H9 (cell line): Measurements from ENCODE around the gene SPEN. TPM values are rescaled to one million over a fixed set of nuclear protein-coding genes. Genes with fewer than 3 reads are reported as not detected.
A peak's percentile ranks its signal among the peaks of the same experiment; 100 is the strongest.

Experiments used
- DNase-seq: peaks from one replicate; pipeline ENCODE4 v3.0.0-alpha.2; 2017
- H2AFZ ChIP-seq: one replicate; pipeline ENCODE4 v1.6.1; 2013; ENCODE audit warnings: mild to moderate bottlenecking, low read length, control low read depth, moderate library complexity
- H2AK5ac ChIP-seq: 2 replicates; pipeline ENCODE4 v1.6.1; 2013; ENCODE audit warnings: low read length, control low read depth, mixed read lengths; ENCODE audit not compliant: insufficient read length
- H2BK120ac ChIP-seq: one replicate; pipeline ENCODE4 v1.6.1; 2013; ENCODE audit warnings: low read depth, mild to moderate bottlenecking, low read length, control low read depth, inconsistent platforms; ENCODE audit not compliant: poor library complexity, severe bottlenecking
- H2BK12ac ChIP-seq: 2 replicates; pipeline ENCODE4 v1.6.1; 2013; ENCODE audit warnings: low read length, control low read depth, mixed read lengths, low read depth; ENCODE audit not compliant: insufficient read length
- H2BK15ac ChIP-seq: 2 replicates; pipeline ENCODE4 v1.6.1; 2013; ENCODE audit warnings: low read depth, low read length, control low read depth
- H2BK20ac ChIP-seq: one replicate; pipeline ENCODE4 v1.6.1; 2013; ENCODE audit warnings: low read depth, mild to moderate bottlenecking, low read length, control low read depth, inconsistent platforms; ENCODE audit not compliant: poor library complexity, severe bottlenecking
- H2BK5ac ChIP-seq: 2 replicates; pipeline ENCODE4 v1.6.1; 2013; ENCODE audit warnings: low read length, control low read depth, mixed read lengths; ENCODE audit not compliant: insufficient read length
- H3K14ac ChIP-seq: 2 replicates; pipeline ENCODE4 v1.6.1; 2013; ENCODE audit warnings: low read length, control low read depth; ENCODE audit not compliant: insufficient read depth
- H3K18ac ChIP-seq: 2 replicates; pipeline ENCODE4 v1.6.1; 2013; ENCODE audit warnings: low read depth, mild to moderate bottlenecking, mixed read lengths, low read length, control low read depth; ENCODE audit not compliant: insufficient read length
- H3K23ac ChIP-seq: 2 replicates; pipeline ENCODE4 v1.6.1; 2013; ENCODE audit warnings: low read length, control low read depth, mixed read lengths, low read depth; ENCODE audit not compliant: insufficient read length
- H3K23me2 ChIP-seq: 2 replicates; pipeline ENCODE4 v1.6.1; 2013; ENCODE audit warnings: low read depth, mild to moderate bottlenecking, mixed read lengths, low read length, control low read depth; ENCODE audit not compliant: insufficient read length, poor library complexity, severe bottlenecking
- H3K27ac ChIP-seq: 2 replicates; pipeline ENCODE4 v1.5.1; 2013; ENCODE audit warnings: low read length, control low read depth, mixed read lengths, low read depth; ENCODE audit not compliant: insufficient read length
- H3K27me3 ChIP-seq: 2 replicates; pipeline ENCODE4 v1.6.1; 2013; ENCODE audit warnings: low read length, control low read depth, inconsistent platforms; ENCODE audit not compliant: insufficient read depth
- H3K4ac ChIP-seq: 2 replicates; pipeline ENCODE4 v1.6.1; 2013; ENCODE audit warnings: low read depth, mild to moderate bottlenecking, control low read depth, inconsistent platforms, low read length, moderate library complexity
- H3K4me1 ChIP-seq: 2 replicates; pipeline ENCODE4 v1.6.1; 2013; ENCODE audit warnings: low read length, control low read depth, inconsistent platforms; ENCODE audit not compliant: insufficient read depth
- H3K4me2 ChIP-seq: 2 replicates; pipeline ENCODE4 v1.6.1; 2013; ENCODE audit warnings: low read length, control low read depth, mixed read lengths; ENCODE audit not compliant: insufficient read length, insufficient read depth
- H3K56ac ChIP-seq: 2 replicates; pipeline ENCODE4 v1.6.1; 2013; ENCODE audit warnings: low read depth, mild to moderate bottlenecking, mixed read lengths, low read length, control low read depth; ENCODE audit not compliant: insufficient read length
- H3K79me1 ChIP-seq: 2 replicates; pipeline ENCODE4 v1.6.1; 2013; ENCODE audit warnings: low read depth, mild to moderate bottlenecking, moderate library complexity, low read length, control low read depth, inconsistent platforms; ENCODE audit not compliant: insufficient read depth, poor library complexity, severe bottlenecking
- H3K79me2 ChIP-seq: 2 replicates; pipeline ENCODE4 v1.6.1; 2013; ENCODE audit warnings: low read length, control low read depth, inconsistent platforms; ENCODE audit not compliant: insufficient read depth
- H3K9ac ChIP-seq: 2 replicates; pipeline ENCODE4 v1.6.1; 2013; ENCODE audit warnings: low read length, control low read depth, mixed read lengths; ENCODE audit not compliant: insufficient read length; ENCODE audit errors: extremely low read depth
- H3K9me3 ChIP-seq: one replicate; pipeline ENCODE4 v1.6.1; 2013; ENCODE audit warnings: low read depth, low read length, inconsistent platforms; ENCODE audit not compliant: control insufficient read depth
- H3T11ph ChIP-seq: one replicate; pipeline ENCODE4 v1.6.1; 2013; ENCODE audit warnings: mild to moderate bottlenecking, low read length, control low read depth, inconsistent platforms
- H4K20me1 ChIP-seq: one replicate; pipeline ENCODE4 v1.6.1; 2013; ENCODE audit not compliant: control insufficient read depth, insufficient read length, insufficient read depth
- H4K5ac ChIP-seq: 2 replicates; pipeline ENCODE4 v1.6.1; 2013; ENCODE audit warnings: low read depth, mild to moderate bottlenecking, mixed read lengths, low read length, control low read depth; ENCODE audit not compliant: insufficient read length
- H4K8ac ChIP-seq: replicated peaks from 2 replicates; pipeline ENCODE4 v1.6.1; 2013; ENCODE audit warnings: low read length, control low read depth, mixed read lengths, low read depth; ENCODE audit not compliant: insufficient read length
- H4K91ac ChIP-seq: 2 replicates; pipeline ENCODE4 v1.6.1; 2013; ENCODE audit warnings: low read depth, mild to moderate bottlenecking, moderate library complexity, mixed read lengths, low read length, control low read depth; ENCODE audit not compliant: insufficient read length
- H3K27ac Mint-ChIP-seq, 3 experiments: 2 replicates in 2 of 3; 3 replicates in 1 of 3; pipeline ENCODE4 v1.8.0; 2020 to 2021; ENCODE audit warnings: mixed read lengths in 3 of 3, mild to moderate bottlenecking in 1 of 3, moderate library complexity in 1 of 3
- H3K27me3 Mint-ChIP-seq: 2 replicates; pipeline ENCODE4 v1.8.0; 2021; ENCODE audit warnings: low read depth, mild to moderate bottlenecking, moderate library complexity, mixed read lengths
- H3K36me3 Mint-ChIP-seq, 3 experiments: 2 replicates in 2 of 3; 3 replicates in 1 of 3; pipeline ENCODE4 v1.8.0; 2020 to 2021; ENCODE audit warnings: low read depth in 3 of 3, mixed read lengths in 3 of 3; ENCODE audit not compliant: insufficient read depth in 1 of 3
- H3K4me1 Mint-ChIP-seq, 2 experiments: 2 replicates each; pipeline ENCODE4 v1.8.0; 2020; ENCODE audit warnings: mixed read lengths in 2 of 2
- H3K4me3 Mint-ChIP-seq, 2 experiments: 2 replicates in 1 of 2; 3 replicates in 1 of 2; pipeline ENCODE4 v1.8.0; 2020 to 2021; ENCODE audit warnings: mild to moderate bottlenecking in 2 of 2, mixed read lengths in 2 of 2, moderate library complexity in 1 of 2
- H3K9me3 Mint-ChIP-seq, 2 experiments: 2 replicates in 1 of 2; 3 replicates in 1 of 2; pipeline ENCODE4 v1.8.0; 2020; ENCODE audit warnings: mild to moderate bottlenecking in 2 of 2, mixed read lengths in 2 of 2, moderate library complexity in 1 of 2
- WGBS: extraction: QIAGEN DNeasy Blood & Tissue Kit; methylation state at CpG from one replicate; pipeline ENCODE4 v1.1.7; 2013; ENCODE audit warnings: missing lambda C conversion rate, low lambda C conversion rate, mixed read lengths; ENCODE audit not compliant: insufficient read length; ENCODE audit errors: extremely low coverage; 5-methylcytosine and 5-hydroxymethylcytosine counted together
- total RNA-seq: library from RNA; stranded (reverse); gene quantifications from 2 replicates; pipeline ENCODE4 v1.2.1, GENCODE V29; 2021
- TF ChIP-seq, protein P1 (sequence below): fragments of 200-600 bp; sonication (generic); conservative IDR thresholded peaks from 3 replicates; pipeline ENCODE4 v1.8.0; 2021; ENCODE audit warnings: antibody characterized with exemption, mild to moderate bottlenecking

Gene SPEN
- total RNA-seq, 1 experiment from 2014 or later, result 59.6 TPM

- Histone ChIP-seq H3K4me2 (no peak overlapping the region), H4K8ac (no peak overlapping the region), H3K23me2 (no peaks in the 10 kb centered on the region), H2BK15ac (no peak overlapping the region), H3K23ac (no peak overlapping the region), H2BK5ac (no peak overlapping the region), H3K27ac (no peak overlapping the region), H3K18ac (no peak overlapping the region), H4K5ac (no peak overlapping the region), H2BK120ac (no peak overlapping the region), H3K79me2 (no peaks in the 10 kb centered on the region), H3K27me3 (no peaks in the 10 kb centered on the region), H3K79me1 (no peaks in the 10 kb centered on the region), H3K14ac (no peak overlapping the region), H3T11ph (no peak overlapping the region), H2BK20ac (no peak overlapping the region), H4K20me1 (no peaks in the 10 kb centered on the region), H3K9me3 (no peaks in the 10 kb centered on the region), H3K4ac (no peak overlapping the region), H3K56ac (no peak overlapping the region), H4K91ac (no peak overlapping the region), H3K9ac (no peak overlapping the region), H2AK5ac (no peak overlapping the region), H2BK12ac (no peak overlapping the region), H3K4me1 (no peaks in the 10 kb centered on the region), H2AFZ (no peak overlapping the region)
- Mint-ChIP-seq H3K36me3 (peaks cover 34 to 73% (median 58%) of the 10 kb centered on the region in 3 experiments), H3K9me3 (no peaks in the 10 kb centered on the region), H3K4me3 (no peak overlapping the region), H3K4me1 (peaks cover 5 to 6% of the 10 kb centered on the region in 2 experiments), H3K27ac (peak overlapping the region in 2 of 3 experiments; percentile 7 to 89; a peak in 2 of 7 replicates), H3K27me3 (no peaks in the 10 kb centered on the region)
- TF ChIP-seq, protein P1, sequence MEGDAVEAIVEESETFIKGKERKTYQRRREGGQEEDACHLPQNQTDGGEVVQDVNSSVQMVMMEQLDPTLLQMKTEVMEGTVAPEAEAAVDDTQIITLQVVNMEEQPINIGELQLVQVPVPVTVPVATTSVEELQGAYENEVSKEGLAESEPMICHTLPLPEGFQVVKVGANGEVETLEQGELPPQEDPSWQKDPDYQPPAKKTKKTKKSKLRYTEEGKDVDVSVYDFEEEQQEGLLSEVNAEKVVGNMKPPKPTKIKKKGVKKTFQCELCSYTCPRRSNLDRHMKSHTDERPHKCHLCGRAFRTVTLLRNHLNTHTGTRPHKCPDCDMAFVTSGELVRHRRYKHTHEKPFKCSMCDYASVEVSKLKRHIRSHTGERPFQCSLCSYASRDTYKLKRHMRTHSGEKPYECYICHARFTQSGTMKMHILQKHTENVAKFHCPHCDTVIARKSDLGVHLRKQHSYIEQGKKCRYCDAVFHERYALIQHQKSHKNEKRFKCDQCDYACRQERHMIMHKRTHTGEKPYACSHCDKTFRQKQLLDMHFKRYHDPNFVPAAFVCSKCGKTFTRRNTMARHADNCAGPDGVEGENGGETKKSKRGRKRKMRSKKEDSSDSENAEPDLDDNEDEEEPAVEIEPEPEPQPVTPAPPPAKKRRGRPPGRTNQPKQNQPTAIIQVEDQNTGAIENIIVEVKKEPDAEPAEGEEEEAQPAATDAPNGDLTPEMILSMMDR, result no peak
- no peak for DNase-seq
- no CpG with 5 or more reads among the region's 17 CpGs for WGBS
These were observed 91.9 kb downstream of the SPEN start for GRCh38 chr1:15939181-15940109.
